K562 (cell line): Measurements from ENCODE around the gene XPOT. TPM values are rescaled to one million over a fixed set of nuclear protein-coding genes. Genes with fewer than 3 reads are reported as not detected.

Experiments
- CEBPG ChIP-seq, 3 experiments: fragments of 200-800 bp in 1 of 3; sonication (Bioruptor generic) in 1 of 3; sonication (generic) in 1 of 3; formaldehyde crosslinking in 1 of 3; IDR thresholded peaks in 2 of 3; conservative IDR thresholded peaks in 1 of 3; 2 replicates each; pipeline versions ENCODE4 v1.6.1 to v1.8.0; 2016 to 2022; ENCODE audit warnings: missing compliant biosample characterization in 2 of 3, missing genetic modification characterization in 2 of 3, mild to moderate bottlenecking in 1 of 3, missing genetic modification reagents in 1 of 3
- CREM ChIP-seq: IDR thresholded peaks from 2 replicates; pipeline ENCODE4 v1.6.1; 2014; ENCODE audit warnings: antibody characterized with exemption, low read depth
- CSDE1 ChIP-seq, 2 experiments: fragments of 450-650 bp; IDR thresholded peaks; 2 replicates each; pipeline ENCODE4 v1.6.1; 2016; ENCODE audit warnings: mild to moderate bottlenecking in 1 of 2
- EGR1 ChIP-seq: fragments of 450-650 bp; conservative IDR thresholded peaks from 2 replicates; pipeline ENCODE4 v1.6.1; 2017; ENCODE audit warnings: mild to moderate bottlenecking
- ELF2 ChIP-seq: fragments of 250-450 bp; sonication (Bioruptor Pico); IDR thresholded peaks from 2 replicates; pipeline ENCODE4 v1.5.0; 2021; ENCODE audit warnings: mild to moderate bottlenecking
- PURB ChIP-seq: sonication (generic); formaldehyde crosslinking; IDR thresholded peaks from 2 replicates; pipeline ENCODE4 v1.9.0; 2021; ENCODE audit warnings: low read depth, mild to moderate bottlenecking, missing genetic modification reagents
- RBM15 ChIP-seq: fragments of 200-400 bp; formaldehyde crosslinking; IDR thresholded peaks from 2 replicates; pipeline ENCODE4 v1.6.1; 2018; ENCODE audit warnings: mild to moderate bottlenecking, low read length, moderate library complexity; ENCODE audit not compliant: insufficient read depth
- STAT5B ChIP-seq: fragments of 250-450 bp; sonication (Bioruptor Pico); IDR thresholded peaks from 2 replicates; pipeline ENCODE4 v1.8.0; 2021; ENCODE audit warnings: mild to moderate bottlenecking, inconsistent platforms
- ZFP1 ChIP-seq: fragments of 450-650 bp; formaldehyde crosslinking; IDR thresholded peaks from 2 replicates; pipeline ENCODE4 v1.4.0; 2020; ENCODE audit warnings: mild to moderate bottlenecking, mixed read lengths
- ZNF165 ChIP-seq: fragments of 250-450 bp; sonication (Bioruptor Pico); IDR thresholded peaks from 2 replicates; pipeline ENCODE4 v1.4.0; 2020; ENCODE audit warnings: borderline replicate concordance
- ZNF431 ChIP-seq: sonication (generic); formaldehyde crosslinking; IDR thresholded peaks from 2 replicates; pipeline ENCODE4 v1.8.0; 2022; ENCODE audit warnings: mild to moderate bottlenecking, missing genetic modification reagents
- ZNF57 ChIP-seq: fragments of 450-650 bp; formaldehyde crosslinking; IDR thresholded peaks from 2 replicates; pipeline ENCODE4 v1.4.0; 2020; ENCODE audit warnings: mild to moderate bottlenecking, moderate library complexity
- polyA plus RNA-seq, 8 experiments: library from polyadenylated mRNA; depleted of rRNA in 4 of 8; stranded (reverse) in 5 of 8; unstranded in 3 of 8; fragments of >200 nt; fragmentation: Nextera tagmentation in 2 of 8; fragmentation: Illumina TruSeq in 1 of 8; extraction: Ambion mirVana in 2 of 8; extraction: Trizol in 1 of 8; gene quantifications; 2 replicates each; pipeline versions ENCODE4 v1.2.1 to v1.2.3, GENCODE V29; 2011 to 2014; ENCODE audit warnings: inconsistent platforms in 1 of 8, missing spikeins in 1 of 8
- total RNA-seq, 7 experiments: library from RNA; depleted of rRNA in 6 of 7; stranded (reverse); fragments of >200 nt in 6 of 7; fragmentation: Illumina TruSeq in 2 of 7; extraction: Trizol in 2 of 7; gene quantifications; 2 replicates each; pipeline versions ENCODE4 v1.2.1 to v1.2.3, GENCODE V29; 2011 to 2021; ENCODE audit warnings: low replicate concordance in 1 of 7
- TF ChIP-seq, protein P1 (sequence below): fragments of 250-450 bp; sonication (Bioruptor Pico); IDR thresholded peaks from 2 replicates; pipeline ENCODE4 v1.5.0; 2022; ENCODE audit warnings: mild to moderate bottlenecking
- TF ChIP-seq, protein P2 (sequence below): fragments of 250-450 bp; sonication (Bioruptor Pico); IDR thresholded peaks from 2 replicates; pipeline ENCODE4 v1.9.0; 2021; ENCODE audit warnings: mild to moderate bottlenecking, inconsistent platforms
- TF ChIP-seq, protein P3 (sequence below): IDR thresholded peaks from 2 replicates; pipeline ENCODE4 v1.6.1; 2011; ENCODE audit warnings: borderline replicate concordance, low read depth, mild to moderate bottlenecking, moderate library complexity, low read length; ENCODE audit not compliant: insufficient read depth, poor library complexity, severe bottlenecking
- TF ChIP-seq, protein P4 (sequence below), 2 experiments: fragments of 450-650 bp; IDR thresholded peaks; 2 replicates each; pipeline ENCODE4 v1.6.1; 2018; ENCODE audit warnings: mild to moderate bottlenecking in 2 of 2, low read depth in 1 of 2; ENCODE audit not compliant: partially characterized antibody in 2 of 2

XPOT gene
- total and polyA plus RNA-seq, 9 of the 15 experiments (the other 6 are each of a cell fraction or from before 2014, with no cell fraction given) = 26.2 to 192 (median 102) TPM

DNA sequence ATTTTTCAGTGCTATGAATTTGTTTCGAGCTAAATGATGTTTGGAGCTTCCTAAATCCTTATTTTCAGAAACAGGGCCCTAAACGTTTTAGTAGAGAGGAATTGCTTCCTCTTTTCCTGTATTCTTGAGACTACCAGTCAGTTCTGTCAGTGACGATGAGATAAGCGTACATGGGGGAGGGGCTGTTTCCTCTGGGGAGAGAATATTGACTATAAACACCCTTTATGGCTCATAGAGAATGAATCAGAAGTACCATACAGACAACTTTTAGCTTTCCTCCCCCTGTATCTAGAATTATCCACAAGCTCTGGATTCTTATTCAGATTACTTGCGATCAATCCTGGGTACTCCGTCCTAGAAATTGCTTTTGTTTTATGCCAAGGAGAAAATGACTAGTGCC, 52.8 kb downstream of the XPOT start (continued):
- TF ChIP-seq, protein P1, sequence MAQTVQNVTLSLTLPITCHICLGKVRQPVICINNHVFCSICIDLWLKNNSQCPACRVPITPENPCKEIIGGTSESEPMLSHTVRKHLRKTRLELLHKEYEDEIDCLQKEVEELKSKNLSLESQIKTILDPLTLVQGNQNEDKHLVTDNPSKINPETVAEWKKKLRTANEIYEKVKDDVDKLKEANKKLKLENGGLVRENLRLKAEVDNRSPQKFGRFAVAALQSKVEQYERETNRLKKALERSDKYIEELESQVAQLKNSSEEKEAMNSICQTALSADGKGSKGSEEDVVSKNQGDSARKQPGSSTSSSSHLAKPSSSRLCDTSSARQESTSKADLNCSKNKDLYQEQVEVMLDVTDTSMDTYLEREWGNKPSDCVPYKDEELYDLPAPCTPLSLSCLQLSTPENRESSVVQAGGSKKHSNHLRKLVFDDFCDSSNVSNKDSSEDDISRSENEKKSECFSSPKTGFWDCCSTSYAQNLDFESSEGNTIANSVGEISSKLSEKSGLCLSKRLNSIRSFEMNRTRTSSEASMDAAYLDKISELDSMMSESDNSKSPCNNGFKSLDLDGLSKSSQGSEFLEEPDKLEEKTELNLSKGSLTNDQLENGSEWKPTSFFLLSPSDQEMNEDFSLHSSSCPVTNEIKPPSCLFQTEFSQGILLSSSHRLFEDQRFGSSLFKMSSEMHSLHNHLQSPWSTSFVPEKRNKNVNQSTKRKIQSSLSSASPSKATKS (CRISPR knock-in tag) = no peak
- TF ChIP-seq ZNF57 (CRISPR knock-in tag) (no peak), ZFP1 (CRISPR knock-in tag) (no peak), STAT5B (CRISPR knock-in tag) (no peak), CREM (peak; percentile 79), CSDE1 (IDR thresholded peaks at IDR 0.05) (no peak), EGR1 (no peak), PURB (CRISPR knock-in tag) (no peak), ZNF431 (no peak), CEBPG (CRISPR knock-in tag; IDR thresholded peaks at IDR 0.05) (no peak), CEBPG (tag; conservative IDR thresholded peaks at IDR 0.05 in 1 of 2, IDR thresholded peaks at IDR 0.05 in 1 of 2) (no peak), ELF2 (CRISPR knock-in tag) (no peak), RBM15 (no peak), ZNF165 (CRISPR knock-in tag) (no peak)
- TF ChIP-seq, protein P2, sequence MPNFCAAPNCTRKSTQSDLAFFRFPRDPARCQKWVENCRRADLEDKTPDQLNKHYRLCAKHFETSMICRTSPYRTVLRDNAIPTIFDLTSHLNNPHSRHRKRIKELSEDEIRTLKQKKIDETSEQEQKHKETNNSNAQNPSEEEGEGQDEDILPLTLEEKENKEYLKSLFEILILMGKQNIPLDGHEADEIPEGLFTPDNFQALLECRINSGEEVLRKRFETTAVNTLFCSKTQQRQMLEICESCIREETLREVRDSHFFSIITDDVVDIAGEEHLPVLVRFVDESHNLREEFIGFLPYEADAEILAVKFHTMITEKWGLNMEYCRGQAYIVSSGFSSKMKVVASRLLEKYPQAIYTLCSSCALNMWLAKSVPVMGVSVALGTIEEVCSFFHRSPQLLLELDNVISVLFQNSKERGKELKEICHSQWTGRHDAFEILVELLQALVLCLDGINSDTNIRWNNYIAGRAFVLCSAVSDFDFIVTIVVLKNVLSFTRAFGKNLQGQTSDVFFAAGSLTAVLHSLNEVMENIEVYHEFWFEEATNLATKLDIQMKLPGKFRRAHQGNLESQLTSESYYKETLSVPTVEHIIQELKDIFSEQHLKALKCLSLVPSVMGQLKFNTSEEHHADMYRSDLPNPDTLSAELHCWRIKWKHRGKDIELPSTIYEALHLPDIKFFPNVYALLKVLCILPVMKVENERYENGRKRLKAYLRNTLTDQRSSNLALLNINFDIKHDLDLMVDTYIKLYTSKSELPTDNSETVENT = no peak
- TF ChIP-seq, protein P3, sequence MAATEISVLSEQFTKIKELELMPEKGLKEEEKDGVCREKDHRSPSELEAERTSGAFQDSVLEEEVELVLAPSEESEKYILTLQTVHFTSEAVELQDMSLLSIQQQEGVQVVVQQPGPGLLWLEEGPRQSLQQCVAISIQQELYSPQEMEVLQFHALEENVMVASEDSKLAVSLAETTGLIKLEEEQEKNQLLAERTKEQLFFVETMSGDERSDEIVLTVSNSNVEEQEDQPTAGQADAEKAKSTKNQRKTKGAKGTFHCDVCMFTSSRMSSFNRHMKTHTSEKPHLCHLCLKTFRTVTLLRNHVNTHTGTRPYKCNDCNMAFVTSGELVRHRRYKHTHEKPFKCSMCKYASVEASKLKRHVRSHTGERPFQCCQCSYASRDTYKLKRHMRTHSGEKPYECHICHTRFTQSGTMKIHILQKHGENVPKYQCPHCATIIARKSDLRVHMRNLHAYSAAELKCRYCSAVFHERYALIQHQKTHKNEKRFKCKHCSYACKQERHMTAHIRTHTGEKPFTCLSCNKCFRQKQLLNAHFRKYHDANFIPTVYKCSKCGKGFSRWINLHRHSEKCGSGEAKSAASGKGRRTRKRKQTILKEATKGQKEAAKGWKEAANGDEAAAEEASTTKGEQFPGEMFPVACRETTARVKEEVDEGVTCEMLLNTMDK = no peak
- TF ChIP-seq, protein P4, sequence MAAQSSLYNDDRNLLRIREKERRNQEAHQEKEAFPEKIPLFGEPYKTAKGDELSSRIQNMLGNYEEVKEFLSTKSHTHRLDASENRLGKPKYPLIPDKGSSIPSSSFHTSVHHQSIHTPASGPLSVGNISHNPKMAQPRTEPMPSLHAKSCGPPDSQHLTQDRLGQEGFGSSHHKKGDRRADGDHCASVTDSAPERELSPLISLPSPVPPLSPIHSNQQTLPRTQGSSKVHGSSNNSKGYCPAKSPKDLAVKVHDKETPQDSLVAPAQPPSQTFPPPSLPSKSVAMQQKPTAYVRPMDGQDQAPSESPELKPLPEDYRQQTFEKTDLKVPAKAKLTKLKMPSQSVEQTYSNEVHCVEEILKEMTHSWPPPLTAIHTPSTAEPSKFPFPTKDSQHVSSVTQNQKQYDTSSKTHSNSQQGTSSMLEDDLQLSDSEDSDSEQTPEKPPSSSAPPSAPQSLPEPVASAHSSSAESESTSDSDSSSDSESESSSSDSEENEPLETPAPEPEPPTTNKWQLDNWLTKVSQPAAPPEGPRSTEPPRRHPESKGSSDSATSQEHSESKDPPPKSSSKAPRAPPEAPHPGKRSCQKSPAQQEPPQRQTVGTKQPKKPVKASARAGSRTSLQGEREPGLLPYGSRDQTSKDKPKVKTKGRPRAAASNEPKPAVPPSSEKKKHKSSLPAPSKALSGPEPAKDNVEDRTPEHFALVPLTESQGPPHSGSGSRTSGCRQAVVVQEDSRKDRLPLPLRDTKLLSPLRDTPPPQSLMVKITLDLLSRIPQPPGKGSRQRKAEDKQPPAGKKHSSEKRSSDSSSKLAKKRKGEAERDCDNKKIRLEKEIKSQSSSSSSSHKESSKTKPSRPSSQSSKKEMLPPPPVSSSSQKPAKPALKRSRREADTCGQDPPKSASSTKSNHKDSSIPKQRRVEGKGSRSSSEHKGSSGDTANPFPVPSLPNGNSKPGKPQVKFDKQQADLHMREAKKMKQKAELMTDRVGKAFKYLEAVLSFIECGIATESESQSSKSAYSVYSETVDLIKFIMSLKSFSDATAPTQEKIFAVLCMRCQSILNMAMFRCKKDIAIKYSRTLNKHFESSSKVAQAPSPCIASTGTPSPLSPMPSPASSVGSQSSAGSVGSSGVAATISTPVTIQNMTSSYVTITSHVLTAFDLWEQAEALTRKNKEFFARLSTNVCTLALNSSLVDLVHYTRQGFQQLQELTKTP (IDR thresholded peaks at IDR 0.05; ENCODE audit: low read depth in 1 of 2, partially characterized antibody in 2 of 2) = peak; percentile 54 to 55
